ENCODE data around the gene CCDC157.

The CCDC157 gene

GRCh38 chr22:30357650-30358215 is 926 bp downstream of the CCDC157 start:
- no peak for FAIRE-seq

DNA sequence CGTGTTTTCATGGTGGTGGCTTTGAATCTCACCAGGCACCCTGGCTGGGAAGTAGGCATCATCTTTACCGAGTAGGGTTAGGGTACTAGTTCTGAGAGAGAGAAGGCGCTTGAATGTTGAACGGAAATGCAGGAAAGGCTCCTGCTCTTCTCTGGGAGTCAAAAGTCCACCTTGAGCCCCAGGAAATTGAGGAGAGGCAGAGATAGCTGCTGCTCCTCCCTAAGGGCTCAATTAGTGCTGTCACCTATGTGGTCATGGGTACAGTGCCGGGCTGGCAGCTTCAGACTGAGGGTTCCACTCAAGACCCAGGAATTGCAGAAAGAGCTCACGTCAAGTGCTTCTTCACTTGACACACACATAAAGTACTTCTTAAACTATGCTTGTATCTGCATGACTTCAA is 1.7 kb downstream of the CCDC157 start:
- no peak for FAIRE-seq

GRCh38 chr22:30361916-30362650 is 5.3 kb downstream of the CCDC157 start:
- FAIRE-seq: no peak

- no peak for FAIRE-seq
Observed at GRCh38 chr22:30362651-30363281, 6.0 kb downstream of the CCDC157 start.

GRCh38 chr22:30365891-30366290 is 9.1 kb downstream of the CCDC157 start:
- no peak for FAIRE-seq

GRCh38 chr22:30368420-30368819 is 11.6 kb downstream of the CCDC157 start:
- no peak for FAIRE-seq

DNA sequence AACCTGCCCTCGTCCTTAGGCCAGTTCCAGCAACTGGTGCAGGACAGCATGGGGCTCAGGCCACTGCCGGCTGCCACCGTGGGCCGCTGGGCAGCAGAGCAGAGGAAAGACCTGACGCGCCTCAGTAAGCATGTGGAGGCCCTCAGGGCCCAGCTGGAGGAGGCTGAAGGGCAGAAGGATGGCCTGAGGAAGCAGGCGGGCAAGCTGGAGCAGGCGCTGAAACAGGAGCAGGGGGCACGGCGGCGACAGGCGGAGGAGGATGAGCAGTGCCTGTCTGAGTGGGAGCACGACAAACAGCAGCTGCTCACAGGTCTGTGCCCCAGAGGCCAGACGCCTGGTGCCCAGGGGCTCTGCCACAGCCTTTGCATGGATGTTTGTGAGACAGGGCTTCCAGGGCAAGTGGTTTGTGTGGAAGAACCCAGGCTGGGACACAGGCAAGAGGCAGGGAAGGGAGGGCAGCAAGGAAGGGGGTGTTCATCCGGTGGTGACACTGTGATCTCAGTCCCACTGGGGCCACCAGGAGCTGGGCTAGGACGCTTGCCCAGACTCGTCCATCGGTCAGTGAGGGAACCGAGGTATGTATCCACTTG is 13.9 kb downstream of the CCDC157 start:
- FAIRE-seq: no peak

GRCh38 chr22:30371321-30371720 is 14.5 kb downstream of the CCDC157 start:
- FAIRE-seq: no peak

GRCh38 chr22:30371981-30372380 is 15.2 kb downstream of the CCDC157 start:
- no peak for FAIRE-seq

DNA sequence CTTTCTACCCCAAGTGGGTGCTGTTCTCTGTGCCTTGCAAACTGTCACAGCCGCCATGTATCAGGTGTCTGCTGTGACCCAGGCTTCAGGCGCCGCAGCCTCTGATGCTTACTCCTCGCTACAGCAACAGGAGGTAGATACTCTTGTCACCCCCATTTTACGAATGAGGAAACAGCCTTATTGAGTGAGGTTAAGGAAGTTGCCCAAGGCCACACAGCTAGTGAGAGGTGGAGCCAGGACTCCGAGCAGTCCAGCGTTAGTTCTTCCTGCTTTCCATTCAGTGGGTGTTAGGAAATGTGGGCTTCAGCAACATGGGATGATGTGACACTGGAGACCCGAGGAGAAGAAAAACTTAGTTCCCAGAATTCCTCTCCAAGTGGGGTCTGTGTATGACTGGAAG is 16.1 kb downstream of the CCDC157 start:
- FAIRE-seq: no peak

GRCh38 chr22:30373331-30374325 is 16.8 kb downstream of the CCDC157 start:
- no peak for FAIRE-seq

DNA sequence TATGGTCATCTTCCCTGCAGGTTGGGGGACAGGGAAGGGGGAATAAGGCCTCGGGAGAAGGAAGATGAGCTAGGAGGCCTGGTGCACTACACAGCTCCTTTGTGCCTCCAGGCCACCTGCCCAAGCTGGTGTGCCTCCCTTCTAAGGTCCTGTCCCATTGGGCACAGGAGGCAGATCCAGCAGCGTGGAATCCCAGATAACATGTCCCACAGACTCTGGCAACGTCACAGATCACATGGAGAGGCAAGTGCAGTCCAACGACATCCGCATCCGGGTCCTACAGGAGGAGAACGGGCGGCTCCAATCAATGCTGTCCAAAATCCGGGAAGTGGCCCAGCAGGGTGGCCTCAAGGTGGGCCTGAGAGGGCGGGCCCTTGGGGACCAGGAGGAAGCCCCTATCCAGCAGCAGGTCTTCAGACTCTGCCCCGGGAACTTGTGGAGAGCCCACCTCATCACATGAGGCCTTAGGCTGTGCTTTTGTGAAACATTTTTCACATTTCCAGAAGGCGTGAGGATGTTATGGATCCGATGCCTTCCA is 18.6 kb downstream of the CCDC157 start:
- no peak for FAIRE-seq

GRCh38 chr22:30380011-30380410 is 23.2 kb downstream of the CCDC157 start:
- no peak for FAIRE-seq

DNA sequence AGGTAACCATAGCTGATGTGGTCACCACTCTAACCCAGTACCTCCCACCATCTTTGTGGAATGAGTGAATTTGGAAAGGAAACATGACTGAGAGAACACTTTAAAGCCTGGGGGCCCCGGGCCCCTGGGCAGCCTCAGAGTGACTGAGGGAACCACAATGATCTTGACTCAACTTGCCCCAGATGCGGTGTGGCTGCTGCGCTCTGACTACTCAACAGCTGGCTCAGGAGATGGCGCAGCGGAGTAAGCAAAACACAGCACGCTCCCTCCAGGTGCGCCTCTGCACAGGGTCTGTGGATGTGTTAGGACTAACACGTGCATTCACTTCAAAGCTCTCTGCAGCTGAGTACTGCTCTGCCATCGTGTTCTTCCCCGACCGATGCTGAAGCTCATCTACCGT is 24.5 kb downstream of the CCDC157 start:
- FAIRE-seq: no peak

DNA sequence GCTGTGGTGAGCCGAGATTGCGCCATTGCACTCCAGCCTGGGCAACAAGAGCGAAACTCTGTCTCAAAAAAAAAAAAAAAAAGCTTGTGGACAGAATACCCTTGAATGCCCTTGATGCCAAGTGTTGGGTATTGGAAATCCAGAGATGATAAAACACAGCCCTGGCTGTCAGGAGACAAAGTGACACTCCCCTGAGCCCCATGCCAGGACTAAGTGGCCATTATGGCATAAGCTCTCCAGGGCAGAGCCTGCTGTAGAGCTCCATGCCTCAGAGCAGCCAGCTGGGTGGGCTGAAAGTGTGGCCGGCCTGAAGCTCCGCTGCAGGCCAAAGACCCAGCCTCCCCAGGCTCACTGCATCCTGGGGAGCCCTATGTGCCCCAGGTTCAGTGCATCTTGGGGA is 25.5 kb downstream of the CCDC157 start:
- no peak for FAIRE-seq

DNA sequence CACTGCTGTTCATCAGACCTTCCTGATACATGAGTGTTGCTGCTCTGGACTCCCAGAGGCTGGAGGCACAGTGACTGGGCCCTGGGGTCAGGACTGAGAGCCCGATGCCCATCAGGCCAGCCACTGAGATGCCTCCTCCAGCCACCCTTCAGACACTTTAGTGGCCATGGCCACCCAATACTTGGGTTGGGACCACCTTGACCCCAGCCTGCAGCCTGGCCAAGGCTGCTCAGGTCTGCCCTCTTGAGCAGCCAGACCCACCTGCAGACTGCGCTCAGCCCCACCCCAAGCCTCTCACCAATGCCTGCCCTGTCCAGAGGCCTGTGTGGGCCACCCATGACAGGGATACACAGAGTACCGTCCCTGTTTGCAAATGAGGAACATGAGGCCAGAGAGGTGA is 26.3 kb downstream of the CCDC157 start:
- no peak for FAIRE-seq

- FAIRE-seq: no peak
Observed at GRCh38 chr22:30385942-30386341, 29.1 kb downstream of the CCDC157 start.

DNA sequence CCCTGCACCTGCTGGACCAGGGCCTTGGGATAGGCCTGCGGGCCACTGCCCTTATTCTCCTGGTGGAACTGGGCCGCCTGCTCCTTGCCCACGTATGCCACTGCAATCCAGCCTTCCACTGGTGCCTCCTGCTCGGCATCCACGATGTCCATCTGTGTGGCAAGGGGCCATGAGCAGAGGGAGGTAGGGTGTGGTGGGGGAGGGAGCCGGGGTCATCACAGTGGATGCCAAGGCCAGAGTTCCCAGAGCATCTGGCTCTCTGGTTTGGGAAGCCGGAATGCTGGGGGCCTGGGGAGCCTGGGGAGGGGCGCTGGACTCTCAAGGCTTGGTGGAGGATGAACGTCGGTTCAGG is 29.8 kb downstream of the CCDC157 start:
- FAIRE-seq: no peak

- no peak for FAIRE-seq
Observed at GRCh38 chr22:30386960-30387827, 30.4 kb downstream of the CCDC157 start, which contains the start of gene RNF215. RNF215 (minus strand) TSS chr22:30387411; CDS start chr22:30387313, 98 bp downstream.

GRCh38 chr22:30390974-30391691 is 34.3 kb downstream of the CCDC157 start:
- no peak for FAIRE-seq
